GM19351 (cell line): ENCODE measurements around the gene PSMG4.

Experiments
- ATAC-seq: cut with Tn5 transposase; IDR thresholded peaks from one replicate; pipeline ENCODE4 v1.9.1; 2021; ENCODE audit warnings: mild to moderate bottlenecking, moderate library complexity; ENCODE audit not compliant: unreplicated experiment

The PSMG4 gene

DNA sequence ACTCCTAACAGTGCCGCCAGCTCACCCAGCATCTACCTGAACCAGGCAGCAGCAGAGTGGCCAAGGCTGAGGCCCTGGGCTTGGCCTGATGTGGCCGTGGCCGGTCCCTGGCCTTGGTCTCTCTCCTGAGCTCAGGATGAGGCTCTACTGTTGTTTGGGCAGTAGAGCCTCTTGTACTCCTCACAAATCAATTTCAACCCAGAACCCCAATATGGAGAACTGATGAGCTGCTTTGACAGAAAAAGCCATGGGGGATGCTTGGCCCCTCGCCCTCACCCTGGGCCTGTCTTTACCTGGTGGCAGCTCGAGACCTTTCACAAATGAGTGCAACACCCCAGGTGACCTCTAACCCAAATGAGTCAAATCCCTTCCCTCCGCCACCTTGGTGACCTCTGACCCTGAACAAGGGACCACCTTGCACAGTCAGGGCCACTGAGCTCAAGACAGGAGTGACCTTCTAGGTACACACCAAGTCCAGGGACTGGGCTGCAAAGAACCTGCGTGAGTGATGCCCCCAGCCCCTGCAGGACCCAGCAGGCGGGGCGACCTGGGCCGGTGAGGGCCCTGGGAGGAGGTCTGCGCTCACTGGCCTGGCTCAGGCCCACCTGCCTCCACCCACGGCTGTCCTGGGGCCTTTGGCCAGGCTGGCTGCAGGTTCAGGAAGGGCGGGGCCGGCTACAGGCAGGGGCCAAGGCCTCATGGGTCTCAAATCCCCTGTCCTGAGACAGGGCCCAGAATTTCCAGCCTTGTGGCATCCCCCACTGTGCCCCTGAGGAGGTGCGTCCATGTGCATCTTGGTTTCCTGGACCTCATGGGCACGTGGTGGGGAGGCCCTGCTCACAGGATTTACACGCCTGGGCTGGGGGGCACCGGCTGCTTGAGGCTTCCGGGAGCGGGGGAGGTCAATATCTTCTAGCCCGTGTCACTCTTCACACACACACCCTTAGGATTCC, 30.2 kb downstream of the PSMG4 start:
- ATAC-seq, result no peak

DNA sequence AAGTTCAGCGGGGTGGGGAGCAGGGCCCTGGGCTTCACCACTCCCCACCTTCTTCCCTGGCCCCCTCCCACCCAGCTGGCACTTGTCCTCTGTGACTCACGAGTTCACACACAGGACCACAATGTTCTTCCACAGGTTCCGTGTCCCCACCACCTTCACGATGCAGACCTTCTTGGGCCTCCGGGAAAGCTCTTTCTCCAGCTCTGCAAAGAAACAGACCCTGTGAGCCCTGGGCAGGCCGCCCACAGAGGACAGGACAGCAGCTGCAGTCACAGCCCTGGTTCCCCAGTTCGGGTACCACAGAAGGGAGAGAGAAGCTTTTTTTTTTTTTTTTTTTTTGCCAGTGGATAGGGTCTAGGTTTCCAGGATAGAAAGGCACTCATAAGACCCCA, 30.9 kb downstream of the PSMG4 start:
- ATAC-seq, result no peak

DNA sequence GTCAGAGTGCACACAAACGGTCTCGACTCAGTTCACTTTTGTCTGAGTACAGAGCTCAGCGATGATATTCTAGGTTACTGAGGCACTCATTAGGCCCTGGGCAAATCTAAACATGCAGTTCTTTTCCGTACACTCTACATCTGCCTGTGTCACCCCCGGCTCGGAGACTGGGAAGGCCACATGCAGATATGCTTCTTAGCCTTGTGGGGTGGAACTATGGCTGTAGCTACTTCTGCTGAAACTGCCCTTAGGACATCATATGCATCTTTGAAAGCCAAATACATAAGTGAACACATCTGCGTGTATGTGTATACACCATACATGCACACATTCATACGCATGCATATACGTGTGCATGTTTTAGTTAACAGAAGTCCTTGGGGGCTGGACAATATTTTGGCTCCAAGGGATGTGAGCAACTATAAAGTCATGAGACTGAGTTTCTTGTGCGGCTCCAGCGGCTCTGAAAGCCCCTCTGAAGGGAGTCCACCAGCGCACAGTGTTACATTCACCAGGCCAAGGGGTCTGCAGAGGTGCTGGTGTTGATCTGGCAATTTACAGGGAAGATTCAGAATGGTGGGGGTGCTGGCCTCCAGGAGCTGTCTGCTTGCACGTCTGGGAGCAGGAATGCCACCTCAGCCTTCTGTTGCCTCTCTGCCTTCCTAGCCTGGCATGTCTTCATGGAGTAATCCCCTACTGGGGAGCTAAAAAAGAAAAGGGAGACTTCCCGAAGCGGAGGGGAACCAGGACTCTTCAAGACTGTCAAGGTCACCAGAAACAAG, 31.6 kb downstream of the PSMG4 start:
- no peak for ATAC-seq

- no peak for ATAC-seq
These were observed 32.1 kb downstream of the PSMG4 start for GRCh38 chr6:3290931-3291211.

DNA sequence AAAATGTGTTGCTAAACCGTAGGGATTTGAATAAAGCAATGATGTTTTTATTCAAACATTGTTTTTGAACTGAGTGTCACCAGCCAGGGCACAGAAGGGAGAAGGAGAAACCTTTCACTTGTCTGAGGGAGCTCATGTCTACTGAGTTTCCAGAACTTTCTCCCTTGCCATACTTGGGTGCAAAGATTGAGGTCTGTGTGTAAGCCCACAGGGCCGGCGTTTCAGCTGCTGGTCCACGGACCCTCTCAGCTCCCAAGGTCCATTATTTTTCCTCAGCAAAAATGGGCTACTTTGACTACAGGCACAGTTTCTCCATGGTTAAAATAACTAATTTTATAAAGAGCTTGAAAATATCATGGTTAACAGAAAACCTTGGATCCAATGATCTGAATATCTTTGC, 32.6 kb downstream of the PSMG4 start:
- no peak for ATAC-seq

DNA sequence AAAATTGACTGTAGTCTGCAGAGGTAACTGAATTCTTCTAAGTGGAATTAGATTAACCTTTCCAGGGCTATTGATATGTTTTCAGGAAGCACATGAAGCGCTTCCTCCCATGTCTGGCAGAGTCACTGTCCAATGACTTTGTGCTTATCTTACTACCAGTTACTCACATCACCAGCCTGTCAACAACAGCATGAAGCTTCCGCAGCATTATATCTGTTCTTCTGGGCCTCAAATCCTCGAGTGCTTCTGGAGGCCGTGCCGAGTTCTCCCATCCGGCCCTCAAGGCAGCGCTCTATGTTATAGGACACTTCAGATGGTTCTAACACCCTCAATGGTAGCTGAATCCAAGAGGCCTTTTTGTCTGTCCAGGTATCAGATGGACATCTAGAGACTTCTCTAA, 33.2 kb downstream of the PSMG4 start:
- ATAC-seq, result no peak

GRCh38 chr6:3292431-3293197, 33.9 kb downstream of the PSMG4 start:
- no peak for ATAC-seq

DNA sequence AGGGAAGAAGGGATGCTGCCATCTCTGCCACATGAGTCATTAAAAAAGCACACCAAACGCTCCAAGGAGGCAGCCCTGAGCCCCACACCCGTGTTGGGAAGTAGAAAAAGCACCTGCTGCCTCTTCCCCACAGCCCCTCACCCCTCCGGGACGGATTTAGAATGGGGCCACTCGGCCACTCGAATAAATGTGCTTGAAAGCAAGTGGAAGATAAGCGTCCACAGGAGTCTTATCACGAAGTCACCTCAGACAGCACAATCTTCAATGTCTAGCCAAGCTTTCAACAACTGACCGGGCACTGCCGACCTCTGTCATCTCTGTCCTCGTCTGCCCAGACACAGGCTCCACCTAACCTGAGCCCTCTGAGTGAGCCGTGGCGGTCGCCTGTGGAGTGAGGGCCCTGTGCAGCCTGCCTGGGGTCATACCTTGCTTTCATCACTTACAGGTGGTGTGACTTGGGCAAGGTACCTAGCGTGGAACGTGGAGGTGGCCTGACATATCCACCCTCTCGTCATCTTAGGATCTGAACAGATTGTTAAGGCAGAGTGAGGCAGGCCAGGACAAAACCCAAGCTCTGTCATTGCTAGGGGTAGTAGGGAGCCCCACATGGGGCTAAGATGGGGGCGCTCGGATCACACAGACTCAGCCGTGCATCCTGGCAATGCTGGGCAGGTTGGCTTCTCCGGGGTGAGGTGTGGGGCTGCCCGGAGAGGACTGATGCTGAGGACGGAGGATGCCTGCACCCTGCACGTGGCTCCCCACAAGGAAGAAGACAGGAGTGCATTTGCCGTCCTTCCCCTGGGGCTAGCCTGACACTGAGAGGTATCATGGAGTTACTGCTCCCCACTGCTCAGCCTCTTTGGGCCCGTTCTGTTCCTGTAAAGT, 34.8 kb downstream of the PSMG4 start:
- no peak for ATAC-seq

GRCh38 chr6:3294396-3294795, 35.6 kb downstream of the PSMG4 start:
- no peak for ATAC-seq

- no peak for ATAC-seq
These were observed 36.4 kb downstream of the PSMG4 start for GRCh38 chr6:3294921-3295871.

- no peak for ATAC-seq
These were observed 37.3 kb downstream of the PSMG4 start for GRCh38 chr6:3296078-3296477.

- ATAC-seq, result no peak
These were observed 37.8 kb downstream of the PSMG4 start for GRCh38 chr6:3296537-3296936.

- no peak for ATAC-seq
These were observed 38.3 kb downstream of the PSMG4 start for GRCh38 chr6:3297006-3297405.

GRCh38 chr6:3297909-3298308, 39.2 kb downstream of the PSMG4 start:
- ATAC-seq, result no peak

GRCh38 chr6:3299221-3299620, 40.5 kb downstream of the PSMG4 start:
- no peak for ATAC-seq

- ATAC-seq, result no peak
These were observed 42.8 kb downstream of the PSMG4 start for GRCh38 chr6:3301506-3301905.

GRCh38 chr6:3303795-3304411, 45.2 kb downstream of the PSMG4 start:
- no peak for ATAC-seq

DNA sequence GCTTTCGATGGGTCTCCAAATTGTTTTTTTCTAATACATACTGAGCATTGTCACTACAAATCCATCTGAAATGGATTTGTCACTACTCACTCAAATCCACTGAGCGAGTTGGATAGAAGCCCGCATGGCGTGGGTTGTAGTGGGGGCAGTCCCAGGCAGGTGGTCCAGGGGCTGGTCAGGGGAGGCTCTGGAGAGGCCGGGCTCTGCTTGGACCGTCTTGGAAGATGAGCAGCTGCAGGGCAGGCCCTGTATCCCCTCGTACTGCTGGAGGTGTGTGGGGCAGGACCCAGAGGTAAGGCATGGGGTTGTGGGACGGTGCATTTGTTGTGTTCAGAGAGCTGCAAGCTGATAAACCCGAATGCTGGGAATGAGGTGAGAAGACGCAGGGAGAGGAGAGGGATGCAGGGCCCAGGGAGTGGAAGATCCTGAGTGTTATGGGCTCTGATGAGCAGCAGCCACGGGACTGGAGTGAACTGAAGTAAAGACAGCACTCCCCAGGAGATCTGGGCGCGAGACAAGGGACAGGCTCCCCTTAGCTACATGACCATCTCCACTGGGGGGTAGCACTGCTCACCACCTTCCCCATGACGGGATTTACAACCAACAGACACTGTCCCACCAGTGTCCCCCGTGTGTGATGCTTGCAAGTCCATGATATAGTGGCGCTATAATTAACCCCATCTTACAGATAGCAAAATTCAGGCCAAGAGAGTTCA, 45.9 kb downstream of the PSMG4 start:
- ATAC-seq, result no peak
